H1 (cell line): ENCODE results near the gene MROH8.

Experiments
- POLR2A ChIP-seq, 2 experiments: IDR thresholded peaks; 1 replicate in 1 of 2; 2 replicates in 1 of 2; pipeline ENCODE4 v1.6.1; 2011; ENCODE audit warnings: low read depth in 2 of 2, low read length in 2 of 2, mild to moderate bottlenecking in 2 of 2; ENCODE audit errors: control extremely low read depth in 1 of 2
- TAF1 ChIP-seq: IDR thresholded peaks from 2 replicates; pipeline ENCODE4 v1.6.1; 2011; ENCODE audit warnings: mild to moderate bottlenecking, low read depth, low read length

DNA sequence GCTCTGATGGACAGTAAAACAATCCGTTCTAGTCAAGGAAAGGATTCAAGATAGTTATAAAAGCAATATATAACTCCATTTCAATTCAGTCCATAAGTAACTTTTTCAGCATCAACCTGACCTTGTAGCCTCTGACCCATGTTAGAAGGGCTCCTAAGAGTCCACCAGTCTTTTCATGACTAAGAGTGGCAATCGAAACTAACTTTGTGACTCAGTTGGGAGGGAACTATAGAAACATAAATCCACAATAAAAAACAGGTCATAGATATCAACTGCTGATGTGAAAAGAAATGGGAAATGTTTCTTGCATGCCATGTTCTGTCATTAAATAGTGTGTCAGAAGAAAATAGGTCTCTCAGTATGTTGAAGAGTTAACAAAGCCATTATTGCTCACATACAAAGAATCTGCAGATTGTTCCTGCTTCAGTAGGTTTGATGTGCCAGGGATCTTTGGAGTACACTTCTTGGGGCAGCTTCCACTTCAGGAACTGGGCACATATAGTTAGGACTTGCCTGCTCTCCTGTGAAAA is 67.4 kb downstream of the MROH8 start:
- TF ChIP-seq TAF1: no peak
- no peak for TF ChIP-seq POLR2A (IDR thresholded peaks at IDR 0.05; ENCODE audit: control extremely low read depth in 1 of 2, low read depth in 2 of 2, low read length in 2 of 2)
